Right lobe of liver (tissue), 6 donors: Measurements from ENCODE around the gene MACROD2. TPM values are rescaled to one million over a fixed set of nuclear protein-coding genes. Genes with fewer than 3 reads are reported as not detected.

Experiments used
- ATAC-seq, 4 donors: fragments of 200-7000 bp; cut with Tn5 transposase; one replicate each; pipeline ENCODE4 v1.9.1; 2020; ENCODE audit warnings: mild to moderate bottlenecking in 4 of 4, moderate library complexity in 4 of 4
- DNase-seq, 3 donors: peaks; one replicate each; pipeline ENCODE4 v3.0.0-alpha.2; 2020
- H3K27ac ChIP-seq, 3 donors: fragments of 200-600 bp; one replicate each; pipeline ENCODE4 v1.8.0; 2022
- H3K27me3 ChIP-seq, 2 donors: fragments of 200-600 bp; one replicate each; pipeline ENCODE4 v1.8.0; 2022
- H3K36me3 ChIP-seq, 4 donors: fragments of 200-600 bp; sonication (generic) in 1 of 4; one replicate each; pipeline versions ENCODE4 v1.5.1 to v1.8.0; 2017 to 2022; ENCODE audit warnings: control low read depth in 1 of 4
- H3K4me1 ChIP-seq, 4 donors: fragments of 200-600 bp; sonication (generic) in 1 of 4; one replicate each; pipeline versions ENCODE4 v1.5.1 to v1.8.0; 2017 to 2022; ENCODE audit warnings: control low read depth in 1 of 4
- H3K4me3 ChIP-seq, 3 donors: fragments of 200-600 bp; one replicate each; pipeline ENCODE4 v1.8.0; 2022
- H3K9me3 ChIP-seq, 4 donors: fragments of 200-600 bp; sonication (generic) in 1 of 4; one replicate each; pipeline versions ENCODE4 v1.5.1 to v1.8.0; 2017 to 2022; ENCODE audit warnings: control low read depth in 1 of 4
- POLR2A ChIP-seq: fragments of 450-650 bp; IDR thresholded peaks from one replicate; pipeline ENCODE4 v1.6.1; 2017; ENCODE audit warnings: antibody characterized with exemption, mild to moderate bottlenecking
- WGBS: methylation state at CpG from one replicate; pipeline ENCODE4 v1.1.6; 2018; ENCODE audit warnings: low coverage, low lambda C conversion rate; ENCODE audit not compliant: insufficient coverage; ENCODE audit errors: missing lambda C conversion rate; 5-methylcytosine and 5-hydroxymethylcytosine counted together
- intact Hi-C, 2 donors: fragments of 100-400 bp; cut with DNase I; formaldehyde crosslinking; loops; one replicate each; pipeline versions ENCODE4 v1.11.2 to v1.14.1; 2022
- total RNA-seq, 6 experiments: library from RNA; depleted of rRNA in 2 of 6; stranded (reverse); fragments of >200 nt in 2 of 6; fragmentation: NEBNext Ultra II Directional in 3 of 6; extraction: Animal tissue kit (Norgen Biotek cat#: 25700) in 3 of 6; gene quantifications; one replicate each; pipeline versions ENCODE4 v1.1.0 to v1.2.4, GENCODE V29; 2016 to 2023
- TF ChIP-seq, protein P1 (sequence below), 4 donors: fragments of 200-600 bp in 3 of 4; fragments of 450-650 bp in 1 of 4; IDR thresholded peaks; one replicate each; pipeline versions ENCODE4 v1.5.1 to v1.8.0; 2016 to 2022; ENCODE audit warnings: antibody characterized with exemption in 4 of 4, mild to moderate bottlenecking in 2 of 4
- donor health status: DM: no; HTN: yes; CAD: no.
- donor health status: DM: no; HTN: no; CAD: no.
- donor health status: DM: no; HTN: no; CAD: no.
- donor health status: DM: no; HTN: yes; CAD: no.
- donor health status: DM: no; HTN: yes; CAD: no.

MACROD2 gene
- total RNA-seq, 6 experiments from 2014 or later, result 1.2 to 5.5 (median 3.3) TPM

DNA sequence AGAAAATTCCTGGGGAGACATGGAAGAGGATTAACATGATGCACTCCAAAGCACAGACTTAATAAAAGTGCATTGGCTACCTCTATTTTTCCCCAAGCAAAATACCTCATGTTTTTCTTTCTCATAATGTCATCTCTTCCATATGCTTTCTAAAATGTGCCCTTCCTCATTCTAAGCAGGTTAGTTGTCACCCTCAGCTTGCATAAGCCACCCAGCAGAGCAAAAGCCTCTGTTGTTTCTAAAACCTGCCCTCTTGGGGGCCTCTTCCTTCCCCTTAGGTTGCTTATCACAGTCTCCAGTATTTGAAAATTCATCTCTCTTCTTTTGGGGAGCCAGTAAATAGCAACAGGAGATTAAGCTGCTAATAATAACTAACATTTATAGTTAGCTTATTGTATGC is 525.7 kb downstream of the MACROD2 start:
- no peaks in the 10 kb centered on the region for H3K4me1 ChIP-seq
- no peak overlapping the region for H3K27ac ChIP-seq
- H3K36me3 ChIP-seq, result no peaks in the 10 kb centered on the region
- no peak for ATAC-seq
- no peak for TF ChIP-seq POLR2A
- TF ChIP-seq, protein P1, sequence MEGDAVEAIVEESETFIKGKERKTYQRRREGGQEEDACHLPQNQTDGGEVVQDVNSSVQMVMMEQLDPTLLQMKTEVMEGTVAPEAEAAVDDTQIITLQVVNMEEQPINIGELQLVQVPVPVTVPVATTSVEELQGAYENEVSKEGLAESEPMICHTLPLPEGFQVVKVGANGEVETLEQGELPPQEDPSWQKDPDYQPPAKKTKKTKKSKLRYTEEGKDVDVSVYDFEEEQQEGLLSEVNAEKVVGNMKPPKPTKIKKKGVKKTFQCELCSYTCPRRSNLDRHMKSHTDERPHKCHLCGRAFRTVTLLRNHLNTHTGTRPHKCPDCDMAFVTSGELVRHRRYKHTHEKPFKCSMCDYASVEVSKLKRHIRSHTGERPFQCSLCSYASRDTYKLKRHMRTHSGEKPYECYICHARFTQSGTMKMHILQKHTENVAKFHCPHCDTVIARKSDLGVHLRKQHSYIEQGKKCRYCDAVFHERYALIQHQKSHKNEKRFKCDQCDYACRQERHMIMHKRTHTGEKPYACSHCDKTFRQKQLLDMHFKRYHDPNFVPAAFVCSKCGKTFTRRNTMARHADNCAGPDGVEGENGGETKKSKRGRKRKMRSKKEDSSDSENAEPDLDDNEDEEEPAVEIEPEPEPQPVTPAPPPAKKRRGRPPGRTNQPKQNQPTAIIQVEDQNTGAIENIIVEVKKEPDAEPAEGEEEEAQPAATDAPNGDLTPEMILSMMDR (IDR thresholded peaks at IDR 0.05), result no peak
- H3K9me3 ChIP-seq, result no peaks in the 10 kb centered on the region
- no peaks in the 10 kb centered on the region for H3K27me3 ChIP-seq
- intact Hi-C loops, result no loop called here
- DNase-seq, result no peak
- no peak overlapping the region for H3K4me3 ChIP-seq

DNA sequence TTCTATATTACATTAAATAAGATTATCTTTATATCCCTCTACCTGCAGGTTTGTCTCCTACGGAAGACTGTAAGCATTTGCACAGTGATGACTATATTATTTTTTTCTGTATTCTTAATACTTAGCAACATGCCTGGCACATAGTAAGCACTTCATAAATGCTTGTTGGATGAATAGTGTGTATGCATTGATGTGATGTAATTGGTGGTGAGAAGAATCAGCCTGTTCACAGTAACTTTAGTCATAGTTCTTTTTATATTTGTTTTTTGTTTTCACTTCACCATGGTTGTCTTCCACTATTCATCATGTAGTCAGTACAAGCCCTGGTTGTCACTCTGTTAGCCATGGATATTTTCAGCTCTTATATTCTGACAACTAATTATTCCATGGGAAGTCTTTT is 526.1 kb downstream of the MACROD2 start:
- Histone ChIP-seq H3K9me3 (no peaks in the 10 kb centered on the region), H3K36me3 (no peaks in the 10 kb centered on the region), H3K4me1 (no peaks in the 10 kb centered on the region), H3K27ac (no peak overlapping the region), H3K4me3 (no peak overlapping the region), H3K27me3 (no peaks in the 10 kb centered on the region)
- TF ChIP-seq, protein P1 (IDR thresholded peaks at IDR 0.05), result no peak
- TF ChIP-seq POLR2A, result no peak
- 92% methylated on average over 1 of the region's 1 CpG for WGBS
- DNase-seq (no peak), ATAC-seq (no peak)
- intact Hi-C loops, result no loop called here

DNA sequence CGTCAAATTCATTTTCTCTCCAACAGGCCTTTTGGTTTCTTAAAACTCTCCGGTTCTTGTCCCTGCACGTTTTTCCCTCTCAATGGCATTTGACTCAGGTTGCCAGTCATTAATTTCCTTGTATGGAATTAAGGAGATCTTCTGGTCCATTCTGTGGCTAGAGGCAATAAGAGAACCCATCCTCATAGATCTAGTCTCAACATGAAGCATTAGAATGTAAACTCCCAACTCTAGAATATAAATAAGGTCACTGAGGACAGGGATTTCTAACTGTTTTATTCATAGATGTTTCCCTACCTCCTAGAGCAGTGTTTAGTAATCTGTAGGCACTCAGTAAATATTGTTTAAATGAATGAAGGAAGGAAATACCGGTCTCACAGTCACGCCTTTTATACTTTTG is 527.3 kb downstream of the MACROD2 start:
- Histone ChIP-seq H3K27me3 (no peaks in the 10 kb centered on the region), H3K4me1 (no peaks in the 10 kb centered on the region), H3K9me3 (no peaks in the 10 kb centered on the region), H3K4me3 (no peak overlapping the region), H3K36me3 (no peaks in the 10 kb centered on the region), H3K27ac (no peak overlapping the region)
- no peak for DNase-seq
- no peak for ATAC-seq
- intact Hi-C loops, result no loop called here
- WGBS, result 84% methylated on average over 5 of the region's 5 CpGs
- TF ChIP-seq, protein P1 (IDR thresholded peaks at IDR 0.05), result no peak
- no peak for TF ChIP-seq POLR2A

DNA sequence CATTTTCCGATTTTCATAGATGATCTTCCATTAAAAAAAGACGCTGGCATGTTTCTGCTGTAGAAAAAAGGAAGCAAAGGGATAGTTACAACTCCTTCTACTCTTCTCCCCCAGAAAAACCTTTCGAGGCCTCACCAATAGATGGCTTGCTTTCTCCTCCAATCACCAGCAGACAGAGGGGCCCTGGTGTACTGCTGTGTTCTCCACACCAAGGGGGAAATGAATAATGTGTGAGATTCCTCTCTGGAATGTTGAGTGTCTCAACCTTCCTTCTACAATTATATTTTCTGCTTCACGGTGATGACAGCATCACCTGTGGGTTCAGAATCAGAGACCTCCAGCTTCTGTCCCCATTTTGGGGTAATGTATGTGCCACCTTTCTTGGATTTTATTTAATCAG is 527.8 kb downstream of the MACROD2 start:
- no peaks in the 10 kb centered on the region for H3K4me1 ChIP-seq
- no peak for TF ChIP-seq POLR2A
- TF ChIP-seq, protein P1 (IDR thresholded peaks at IDR 0.05), result no peak
- no peak overlapping the region for H3K27ac ChIP-seq
- no peaks in the 10 kb centered on the region for H3K36me3 ChIP-seq
- H3K9me3 ChIP-seq, result no peaks in the 10 kb centered on the region
- intact Hi-C loops, result no loop called here
- 36% methylated on average over 2 of the region's 4 CpGs for WGBS
- DNase-seq, result no peak
- ATAC-seq, result no peak
- H3K4me3 ChIP-seq, result no peak overlapping the region
- no peaks in the 10 kb centered on the region for H3K27me3 ChIP-seq

DNA sequence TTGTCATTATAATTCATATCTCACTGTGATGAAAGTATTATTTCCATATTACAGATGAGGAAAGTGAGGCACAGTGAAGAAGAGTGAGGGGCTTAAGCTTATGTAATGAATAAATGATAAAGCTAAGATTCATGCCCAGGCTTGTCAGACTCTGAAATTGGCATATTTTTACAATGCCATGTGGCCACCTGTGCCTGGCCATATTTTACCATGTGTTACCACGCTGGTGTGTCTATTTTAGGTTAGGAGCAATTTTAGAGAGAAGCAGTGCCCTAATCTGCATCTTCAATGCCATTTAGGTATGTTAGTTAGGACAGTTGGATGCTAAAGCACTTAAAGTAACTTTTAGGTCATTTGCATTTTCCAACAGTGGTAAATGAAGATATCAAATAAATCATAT is 530.1 kb downstream of the MACROD2 start:
- no peaks in the 10 kb centered on the region for H3K4me1 ChIP-seq
- TF ChIP-seq POLR2A, result no peak
- TF ChIP-seq, protein P1 (IDR thresholded peaks at IDR 0.05), result no peak
- no peaks in the 10 kb centered on the region for H3K36me3 ChIP-seq
- 78% methylated on average over 1 of the region's 1 CpG for WGBS
- ATAC-seq (no peak), DNase-seq (no peak)
- intact Hi-C loops, result no loop called here
- no peak overlapping the region for H3K4me3 ChIP-seq
- H3K27ac ChIP-seq, result no peak overlapping the region
- no peaks in the 10 kb centered on the region for H3K27me3 ChIP-seq
- no peaks in the 10 kb centered on the region for H3K9me3 ChIP-seq
